ENCODE results near the gene IFITM2.
"Not testable (repeated sequence)": the region's sequence is repeated elsewhere in the genome, so short reads cannot be mapped to it uniquely, and the experiment has no call there.

The IFITM2 gene

GRCh38 chr11:267491-267994, 40.1 kb upstream of the IFITM2 start:
- no peaks in the 10 kb centered on the region for H3K4me1 ChIP-seq (ENCODE audit: control insufficient read depth, insufficient read depth, low read length)
- no peak overlapping the region for H3K4me3 ChIP-seq (ENCODE audit: low read depth, low read length)
- no peak overlapping the region for H3K27ac ChIP-seq (ENCODE audit: extremely low read depth, low read depth, low read length)
- H3K36me3 ChIP-seq (ENCODE audit: control insufficient read depth in 2 of 2, insufficient read depth in 1 of 2, low read length in 2 of 2): no peaks in the 10 kb centered on the region
- TF ChIP-seq ZNF311 (tag by site-specific recombination; IDR thresholded peaks at IDR 0.05; ENCODE audit: borderline replicate concordance) (no peak), KLF16 (tag by site-specific recombination; IDR thresholded peaks at IDR 0.05) (no peak), PATZ1 (tag by site-specific recombination; IDR thresholded peaks at IDR 0.05) (no peak), ZFP37 (tag by site-specific recombination; IDR thresholded peaks at IDR 0.05) (no peak)
- ChIA-PET CTCF (interaction anchor here (1.8 kb wide), 1 partner anchor 16 kb away, joined by 5 read pairs; no protein-coding TSS in a partner anchor), POLR2A (no interaction called here)
- H3K9me3 ChIP-seq (ENCODE audit: control insufficient read depth, insufficient read depth, low read depth, low read length): no peaks in the 10 kb centered on the region

DNA sequence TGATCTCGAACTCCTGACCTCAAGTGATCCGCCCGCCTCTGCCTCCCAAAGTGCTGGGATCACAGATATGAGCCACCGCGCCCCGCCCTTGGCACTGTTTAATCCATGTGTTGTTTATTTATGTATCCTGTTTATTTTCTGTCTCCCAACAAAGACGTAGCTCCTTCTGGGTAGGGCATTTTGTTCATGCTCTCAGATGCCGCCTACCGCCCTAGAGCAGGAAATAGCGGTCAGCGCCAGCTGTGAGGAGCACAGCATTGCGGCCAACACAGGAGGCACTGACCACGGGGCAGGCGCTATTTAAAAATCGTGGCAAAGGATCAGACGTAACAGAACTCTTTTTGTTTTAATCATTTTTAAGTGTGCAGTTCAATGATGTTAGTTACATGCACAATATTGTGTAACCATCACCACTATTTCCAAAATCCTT, 38.9 kb upstream of the IFITM2 start:
- not testable (repeated sequence) for H3K4me3 ChIP-seq (ENCODE audit: low read depth, low read length); H3K27ac ChIP-seq (ENCODE audit: extremely low read depth, low read depth, low read length)

GRCh38 chr11:269146-269890, 38.3 kb upstream of the IFITM2 start:
- no peak overlapping the region for H3K4me3 ChIP-seq (ENCODE audit: low read depth, low read length)
- no peaks in the 10 kb centered on the region for H3K4me1 ChIP-seq (ENCODE audit: control insufficient read depth, insufficient read depth, low read length)
- H3K36me3 ChIP-seq (ENCODE audit: control insufficient read depth in 2 of 2, insufficient read depth in 1 of 2, low read length in 2 of 2): no peaks in the 10 kb centered on the region
- POLR2A ChIA-PET: no interaction called here
- H3K27ac ChIP-seq (ENCODE audit: extremely low read depth, low read depth, low read length): no peak overlapping the region
- TF ChIP-seq SCRT1 (tag by site-specific recombination; IDR thresholded peaks at IDR 0.05; ENCODE audit: borderline replicate concordance) (no peak), ZNF510 (tag by site-specific recombination; IDR thresholded peaks at IDR 0.05; ENCODE audit: insufficient replicate concordance) (no peak), ZSCAN23 (tag by site-specific recombination; IDR thresholded peaks at IDR 0.05) (no peak), ZNF843 (tag by site-specific recombination; IDR thresholded peaks at IDR 0.05) (no peak), ZNF548 (tag by site-specific recombination; IDR thresholded peaks at IDR 0.05) (no peak), ZNF214 (tag by site-specific recombination; IDR thresholded peaks at IDR 0.05; ENCODE audit: borderline replicate concordance) (no peak), ZNF639 (tag by site-specific recombination; IDR thresholded peaks at IDR 0.05) (no peak), EGR2 (tag by site-specific recombination; IDR thresholded peaks at IDR 0.05; ENCODE audit: low read depth) (no peak), ZFP37 (tag by site-specific recombination; IDR thresholded peaks at IDR 0.05) (no peak), ZNF777 (tag by site-specific recombination; IDR thresholded peaks at IDR 0.05; ENCODE audit: borderline replicate concordance) (no peak), ZNF2 (tag by site-specific recombination; IDR thresholded peaks at IDR 0.05) (no peak), HOXA7 (CRISPR knock-in tag; IDR thresholded peaks at IDR 0.05; ENCODE audit: borderline replicate concordance) (no peak), ZEB2 (tag by site-specific recombination; IDR thresholded peaks at IDR 0.05) (no peak), ZNF473 (tag by site-specific recombination; IDR thresholded peaks at IDR 0.05) (no peak), ZNF449 (tag by site-specific recombination; IDR thresholded peaks at IDR 0.05) (no peak)
- TF ChIP-seq, protein P1, sequence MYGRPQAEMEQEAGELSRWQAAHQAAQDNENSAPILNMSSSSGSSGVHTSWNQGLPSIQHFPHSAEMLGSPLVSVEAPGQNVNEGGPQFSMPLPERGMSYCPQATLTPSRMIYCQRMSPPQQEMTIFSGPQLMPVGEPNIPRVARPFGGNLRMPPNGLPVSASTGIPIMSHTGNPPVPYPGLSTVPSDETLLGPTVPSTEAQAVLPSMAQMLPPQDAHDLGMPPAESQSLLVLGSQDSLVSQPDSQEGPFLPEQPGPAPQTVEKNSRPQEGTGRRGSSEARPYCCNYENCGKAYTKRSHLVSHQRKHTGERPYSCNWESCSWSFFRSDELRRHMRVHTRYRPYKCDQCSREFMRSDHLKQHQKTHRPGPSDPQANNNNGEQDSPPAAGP (tag by site-specific recombination; IDR thresholded peaks at IDR 0.05): no peak
- CTCF ChIA-PET: interaction anchor here (0.6 to 0.7 kb wide), 2 partner anchors 10 to 182 kb away, joined by 4 read pairs; no protein-coding TSS in a partner anchor
- no peaks in the 10 kb centered on the region for H3K9me3 ChIP-seq (ENCODE audit: control insufficient read depth, insufficient read depth, low read depth, low read length)

More for the DNA sequence above, 38.9 kb upstream of the IFITM2 start:
- H3K36me3 ChIP-seq (ENCODE audit: control insufficient read depth in 2 of 2, insufficient read depth in 1 of 2, low read length in 2 of 2); POLR2A ChIA-PET; H3K4me1 ChIP-seq (ENCODE audit: control insufficient read depth, insufficient read depth, low read length); H3K9me3 ChIP-seq (ENCODE audit: control insufficient read depth, insufficient read depth, low read depth, low read length): not testable (repeated sequence)
- CTCF ChIA-PET: interaction anchor here (0.6 kb wide), 1 partner anchor 10 kb away, joined by 4 read pairs; no protein-coding TSS in a partner anchor
